ENCODE results near the gene MVK. TPM values are rescaled to one million over a fixed set of nuclear protein-coding genes. Genes with fewer than 3 reads are reported as not detected.

Gene MVK
- total and polyA plus RNA-seq, 2 experiments from 2014 or later = 16.7 to 40.1 TPM

DNA sequence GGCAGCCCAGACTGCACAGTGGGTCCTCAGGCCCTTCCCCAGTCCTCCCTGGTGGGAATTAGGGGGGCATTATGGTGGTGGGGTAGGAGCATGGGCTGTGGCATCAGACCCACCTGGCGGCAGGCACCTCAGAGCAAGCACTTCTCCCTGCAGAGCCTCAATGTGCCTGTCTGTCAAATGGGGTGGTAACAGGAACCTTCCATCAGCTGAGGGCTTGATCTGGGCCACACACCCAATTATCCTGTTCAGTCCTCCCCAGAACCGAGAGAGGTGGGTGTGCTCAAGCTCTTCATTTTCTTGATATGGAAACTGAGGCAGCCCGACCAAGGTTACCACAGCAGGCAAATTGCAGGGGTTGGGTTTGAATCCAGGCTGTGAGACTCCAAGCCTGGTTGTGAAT, 38.4 kb downstream of the MVK start:
- Histone ChIP-seq H3K4me1 (ENCODE audit: insufficient read depth) (no peaks in the 10 kb centered on the region; the same call in 1 of the 2 replicates), H3K4me2 (no peak overlapping the region), H3F3A (replicated peaks; ENCODE audit: low read depth) (no peaks in the 10 kb centered on the region), H3K36me3 (ENCODE audit: insufficient read depth) (no peaks in the 10 kb centered on the region), H4K20me1 (replicated peaks; ENCODE audit: insufficient read depth) (no peaks in the 10 kb centered on the region), H3K4me3 (no peak overlapping the region), H3K9me2 (ENCODE audit: insufficient read depth) (no peaks in the 10 kb centered on the region), H3K27ac (ENCODE audit: low read depth) (no peak overlapping the region), H2AFZ (no peak overlapping the region), H3K79me2 (replicated peaks; ENCODE audit: insufficient read depth) (no peaks in the 10 kb centered on the region), H3K27me3 (ENCODE audit: insufficient read depth) (no peaks in the 10 kb centered on the region)
- Mint-ChIP-seq H3K27ac (no peak overlapping the region), H3K27me3 (ENCODE audit: insufficient read depth, low read depth, poor library complexity) (peaks cover 9% of the 10 kb centered on the region), H3K36me3 (ENCODE audit: low read depth) (no peaks in the 10 kb centered on the region), H3K4me1 (peaks cover 17% of the 10 kb centered on the region), H3K9me3 (no peaks in the 10 kb centered on the region), H3K4me3 (no peak overlapping the region)
- ATAC-seq (no peak), DNase-seq (ENCODE audit: low spot score) (no peak)
- TF ChIP-seq, protein P1, sequence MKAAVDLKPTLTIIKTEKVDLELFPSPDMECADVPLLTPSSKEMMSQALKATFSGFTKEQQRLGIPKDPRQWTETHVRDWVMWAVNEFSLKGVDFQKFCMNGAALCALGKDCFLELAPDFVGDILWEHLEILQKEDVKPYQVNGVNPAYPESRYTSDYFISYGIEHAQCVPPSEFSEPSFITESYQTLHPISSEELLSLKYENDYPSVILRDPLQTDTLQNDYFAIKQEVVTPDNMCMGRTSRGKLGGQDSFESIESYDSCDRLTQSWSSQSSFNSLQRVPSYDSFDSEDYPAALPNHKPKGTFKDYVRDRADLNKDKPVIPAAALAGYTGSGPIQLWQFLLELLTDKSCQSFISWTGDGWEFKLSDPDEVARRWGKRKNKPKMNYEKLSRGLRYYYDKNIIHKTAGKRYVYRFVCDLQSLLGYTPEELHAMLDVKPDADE (IDR thresholded peaks at IDR 0.05) = no peak
- TF ChIP-seq NANOG (IDR thresholded peaks at IDR 0.05; ENCODE audit: borderline replicate concordance) = no peak
- no peak for TF ChIP-seq STAT1 (IDR thresholded peaks at IDR 0.05; ENCODE audit: unreplicated experiment)
- TF ChIP-seq, protein P2, sequence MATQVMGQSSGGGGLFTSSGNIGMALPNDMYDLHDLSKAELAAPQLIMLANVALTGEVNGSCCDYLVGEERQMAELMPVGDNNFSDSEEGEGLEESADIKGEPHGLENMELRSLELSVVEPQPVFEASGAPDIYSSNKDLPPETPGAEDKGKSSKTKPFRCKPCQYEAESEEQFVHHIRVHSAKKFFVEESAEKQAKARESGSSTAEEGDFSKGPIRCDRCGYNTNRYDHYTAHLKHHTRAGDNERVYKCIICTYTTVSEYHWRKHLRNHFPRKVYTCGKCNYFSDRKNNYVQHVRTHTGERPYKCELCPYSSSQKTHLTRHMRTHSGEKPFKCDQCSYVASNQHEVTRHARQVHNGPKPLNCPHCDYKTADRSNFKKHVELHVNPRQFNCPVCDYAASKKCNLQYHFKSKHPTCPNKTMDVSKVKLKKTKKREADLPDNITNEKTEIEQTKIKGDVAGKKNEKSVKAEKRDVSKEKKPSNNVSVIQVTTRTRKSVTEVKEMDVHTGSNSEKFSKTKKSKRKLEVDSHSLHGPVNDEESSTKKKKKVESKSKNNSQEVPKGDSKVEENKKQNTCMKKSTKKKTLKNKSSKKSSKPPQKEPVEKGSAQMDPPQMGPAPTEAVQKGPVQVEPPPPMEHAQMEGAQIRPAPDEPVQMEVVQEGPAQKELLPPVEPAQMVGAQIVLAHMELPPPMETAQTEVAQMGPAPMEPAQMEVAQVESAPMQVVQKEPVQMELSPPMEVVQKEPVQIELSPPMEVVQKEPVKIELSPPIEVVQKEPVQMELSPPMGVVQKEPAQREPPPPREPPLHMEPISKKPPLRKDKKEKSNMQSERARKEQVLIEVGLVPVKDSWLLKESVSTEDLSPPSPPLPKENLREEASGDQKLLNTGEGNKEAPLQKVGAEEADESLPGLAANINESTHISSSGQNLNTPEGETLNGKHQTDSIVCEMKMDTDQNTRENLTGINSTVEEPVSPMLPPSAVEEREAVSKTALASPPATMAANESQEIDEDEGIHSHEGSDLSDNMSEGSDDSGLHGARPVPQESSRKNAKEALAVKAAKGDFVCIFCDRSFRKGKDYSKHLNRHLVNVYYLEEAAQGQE (IDR thresholded peaks at IDR 0.05; ENCODE audit: unreplicated experiment) = no peak
- TF ChIP-seq JUNB (IDR thresholded peaks at IDR 0.05; ENCODE audit: unreplicated experiment) = no peak
- no peak for TF ChIP-seq ZNF331 (CRISPR knock-in tag; IDR thresholded peaks at IDR 0.05; ENCODE audit: low read depth)
- TF ChIP-seq, protein P3, sequence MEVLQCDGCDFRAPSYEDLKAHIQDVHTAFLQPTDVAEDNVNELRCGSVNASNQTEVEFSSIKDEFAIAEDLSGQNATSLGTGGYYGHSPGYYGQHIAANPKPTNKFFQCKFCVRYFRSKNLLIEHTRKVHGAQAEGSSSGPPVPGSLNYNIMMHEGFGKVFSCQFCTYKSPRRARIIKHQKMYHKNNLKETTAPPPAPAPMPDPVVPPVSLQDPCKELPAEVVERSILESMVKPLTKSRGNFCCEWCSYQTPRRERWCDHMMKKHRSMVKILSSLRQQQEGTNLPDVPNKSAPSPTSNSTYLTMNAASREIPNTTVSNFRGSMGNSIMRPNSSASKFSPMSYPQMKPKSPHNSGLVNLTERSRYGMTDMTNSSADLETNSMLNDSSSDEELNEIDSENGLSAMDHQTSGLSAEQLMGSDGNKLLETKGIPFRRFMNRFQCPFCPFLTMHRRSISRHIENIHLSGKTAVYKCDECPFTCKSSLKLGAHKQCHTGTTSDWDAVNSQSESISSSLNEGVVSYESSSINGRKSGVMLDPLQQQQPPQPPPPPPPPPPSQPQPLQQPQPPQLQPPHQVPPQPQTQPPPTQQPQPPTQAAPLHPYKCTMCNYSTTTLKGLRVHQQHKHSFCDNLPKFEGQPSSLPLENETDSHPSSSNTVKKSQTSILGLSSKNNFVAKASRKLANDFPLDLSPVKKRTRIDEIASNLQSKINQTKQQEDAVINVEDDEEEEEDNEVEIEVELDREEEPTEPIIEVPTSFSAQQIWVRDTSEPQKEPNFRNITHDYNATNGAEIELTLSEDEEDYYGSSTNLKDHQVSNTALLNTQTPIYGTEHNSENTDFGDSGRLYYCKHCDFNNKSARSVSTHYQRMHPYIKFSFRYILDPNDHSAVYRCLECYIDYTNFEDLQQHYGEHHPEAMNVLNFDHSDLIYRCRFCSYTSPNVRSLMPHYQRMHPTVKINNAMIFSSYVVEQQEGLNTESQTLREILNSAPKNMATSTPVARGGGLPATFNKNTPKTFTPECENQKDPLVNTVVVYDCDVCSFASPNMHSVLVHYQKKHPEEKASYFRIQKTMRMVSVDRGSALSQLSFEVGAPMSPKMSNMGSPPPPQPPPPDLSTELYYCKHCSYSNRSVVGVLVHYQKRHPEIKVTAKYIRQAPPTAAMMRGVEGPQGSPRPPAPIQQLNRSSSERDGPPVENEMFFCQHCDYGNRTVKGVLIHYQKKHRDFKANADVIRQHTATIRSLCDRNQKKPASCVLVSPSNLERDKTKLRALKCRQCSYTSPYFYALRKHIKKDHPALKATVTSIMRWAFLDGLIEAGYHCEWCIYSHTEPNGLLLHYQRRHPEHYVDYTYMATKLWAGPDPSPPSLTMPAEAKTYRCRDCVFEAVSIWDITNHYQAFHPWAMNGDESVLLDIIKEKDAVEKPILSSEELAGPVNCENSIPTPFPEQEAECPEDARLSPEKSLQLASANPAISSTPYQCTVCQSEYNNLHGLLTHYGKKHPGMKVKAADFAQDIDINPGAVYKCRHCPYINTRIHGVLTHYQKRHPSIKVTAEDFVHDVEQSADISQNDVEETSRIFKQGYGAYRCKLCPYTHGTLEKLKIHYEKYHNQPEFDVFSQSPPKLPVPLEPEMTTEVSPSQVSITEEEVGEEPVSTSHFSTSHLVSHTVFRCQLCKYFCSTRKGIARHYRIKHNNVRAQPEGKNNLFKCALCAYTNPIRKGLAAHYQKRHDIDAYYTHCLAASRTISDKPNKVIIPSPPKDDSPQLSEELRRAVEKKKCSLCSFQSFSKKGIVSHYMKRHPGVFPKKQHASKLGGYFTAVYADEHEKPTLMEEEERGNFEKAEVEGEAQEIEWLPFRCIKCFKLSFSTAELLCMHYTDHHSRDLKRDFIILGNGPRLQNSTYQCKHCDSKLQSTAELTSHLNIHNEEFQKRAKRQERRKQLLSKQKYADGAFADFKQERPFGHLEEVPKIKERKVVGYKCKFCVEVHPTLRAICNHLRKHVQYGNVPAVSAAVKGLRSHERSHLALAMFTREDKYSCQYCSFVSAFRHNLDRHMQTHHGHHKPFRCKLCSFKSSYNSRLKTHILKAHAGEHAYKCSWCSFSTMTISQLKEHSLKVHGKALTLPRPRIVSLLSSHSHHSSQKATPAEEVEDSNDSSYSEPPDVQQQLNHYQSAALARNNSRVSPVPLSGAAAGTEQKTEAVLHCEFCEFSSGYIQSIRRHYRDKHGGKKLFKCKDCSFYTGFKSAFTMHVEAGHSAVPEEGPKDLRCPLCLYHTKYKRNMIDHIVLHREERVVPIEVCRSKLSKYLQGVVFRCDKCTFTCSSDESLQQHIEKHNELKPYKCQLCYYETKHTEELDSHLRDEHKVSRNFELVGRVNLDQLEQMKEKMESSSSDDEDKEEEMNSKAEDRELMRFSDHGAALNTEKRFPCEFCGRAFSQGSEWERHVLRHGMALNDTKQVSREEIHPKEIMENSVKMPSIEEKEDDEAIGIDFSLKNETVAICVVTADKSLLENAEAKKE (CRISPR knock-in tag; IDR thresholded peaks at IDR 0.05) = no peak
- TF ChIP-seq, protein P4, sequence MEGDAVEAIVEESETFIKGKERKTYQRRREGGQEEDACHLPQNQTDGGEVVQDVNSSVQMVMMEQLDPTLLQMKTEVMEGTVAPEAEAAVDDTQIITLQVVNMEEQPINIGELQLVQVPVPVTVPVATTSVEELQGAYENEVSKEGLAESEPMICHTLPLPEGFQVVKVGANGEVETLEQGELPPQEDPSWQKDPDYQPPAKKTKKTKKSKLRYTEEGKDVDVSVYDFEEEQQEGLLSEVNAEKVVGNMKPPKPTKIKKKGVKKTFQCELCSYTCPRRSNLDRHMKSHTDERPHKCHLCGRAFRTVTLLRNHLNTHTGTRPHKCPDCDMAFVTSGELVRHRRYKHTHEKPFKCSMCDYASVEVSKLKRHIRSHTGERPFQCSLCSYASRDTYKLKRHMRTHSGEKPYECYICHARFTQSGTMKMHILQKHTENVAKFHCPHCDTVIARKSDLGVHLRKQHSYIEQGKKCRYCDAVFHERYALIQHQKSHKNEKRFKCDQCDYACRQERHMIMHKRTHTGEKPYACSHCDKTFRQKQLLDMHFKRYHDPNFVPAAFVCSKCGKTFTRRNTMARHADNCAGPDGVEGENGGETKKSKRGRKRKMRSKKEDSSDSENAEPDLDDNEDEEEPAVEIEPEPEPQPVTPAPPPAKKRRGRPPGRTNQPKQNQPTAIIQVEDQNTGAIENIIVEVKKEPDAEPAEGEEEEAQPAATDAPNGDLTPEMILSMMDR (conservative IDR thresholded peaks at IDR 0.05; ENCODE audit: low read depth in 2 of 2) = no peak
- TF ChIP-seq ZNF114 (CRISPR knock-in tag; IDR thresholded peaks at IDR 0.05) = no peak
- no peak for TF ChIP-seq EZH2phosphoT487 (IDR thresholded peaks at IDR 0.05; ENCODE audit: unreplicated experiment)
- TF ChIP-seq EZH2 (IDR thresholded peaks at IDR 0.05; ENCODE audit: low read depth, unreplicated experiment) = no peak
- no peak for TF ChIP-seq CREB1 (CRISPR knock-in tag; IDR thresholded peaks at IDR 0.05; ENCODE audit: low read depth)
- TF ChIP-seq POLR2AphosphoS5 (IDR thresholded peaks at IDR 0.05; ENCODE audit: low read depth) = no peak
